Loucy (cell line): Measurements from ENCODE around the gene EXOC2.

Experiments used
- CTCF ChIP-seq: fragments of 200-600 bp; sonication (generic); conservative IDR thresholded peaks from 2 replicates; pipeline ENCODE4 v1.5.1; 2014; ENCODE audit warnings: mild to moderate bottlenecking, antibody characterized with exemption, low read length
- EZH2phosphoT487 ChIP-seq: fragments of 200-600 bp; IDR thresholded peaks from 2 replicates; pipeline ENCODE4 v1.6.1; 2018; ENCODE audit warnings: antibody characterized with exemption, mild to moderate bottlenecking, moderate library complexity, borderline replicate concordance

GRCh38 chr6:508006-508405 lies 184.9 kb downstream of the EXOC2 start:
- TF ChIP-seq CTCF (no peak), EZH2phosphoT487 (no peak)
